GM23248 (cell line): ENCODE measurements around the gene KIF13A.

Source experiments
- EZH2 ChIP-seq: fragments of 200-600 bp; sonication (generic); IDR thresholded peaks from 2 replicates; pipeline ENCODE4 v1.6.1; 2018; ENCODE audit warnings: antibody characterized with exemption, mild to moderate bottlenecking; ENCODE audit not compliant: insufficient read depth, poor library complexity, severe bottlenecking
- EZH2phosphoT487 ChIP-seq: fragments of 200-600 bp; sonication (generic); IDR thresholded peaks from 2 replicates; pipeline ENCODE4 v1.6.1; 2018; ENCODE audit warnings: antibody characterized with exemption, moderate library complexity, mild to moderate bottlenecking, low read depth; ENCODE audit not compliant: insufficient read depth

GRCh38 chr6:17908831-17909230 is 78.6 kb downstream of the KIF13A start:
- no peak for TF ChIP-seq EZH2phosphoT487
- TF ChIP-seq EZH2: no peak
